K562 (cell line): ENCODE results near the gene ZNF593OS. TPM values are rescaled to one million over a fixed set of nuclear protein-coding genes. Genes with fewer than 3 reads are reported as not detected.

Experiments
- ATAC-seq: fragments of 200-7000 bp; cut with Tn5 transposase; 3 replicates; pipeline ENCODE4 v1.9.1; 2020; ENCODE audit warnings: moderate library complexity
- BruUV-seq: library from RNA; stranded (reverse); fragments of 400-500 nt; replicated peaks from 2 replicates; lab custom pipeline; 2021; lab: Mats Ljungman, UMichigan
- CTCF ChIA-PET: fragments of 300-600 bp; formaldehyde crosslinking; extraction: SDS; loops from one replicate; lab custom pipeline; 2021; ENCODE audit warnings: low intra/inter-chr PET ratio; lab: Yijun Ruan, JAX
- POLR2A ChIA-PET: fragments of 300-600, 350-650 bp; sonication (Branson Sonifier 250); formaldehyde crosslinking; extraction: SDS; loops from one replicate; lab custom pipeline; 2021; ENCODE audit warnings: antibody characterized with exemption, inconsistent platforms; lab: Yijun Ruan, JAX
- DNase-seq, 4 experiments: peaks; one replicate each; pipeline versions ENCODE4 v3.0.0 to v3.0.0-alpha.2; 2011 to 2018; ENCODE audit warnings: low spot score in 3 of 4, mixed read lengths in 3 of 4; ENCODE audit errors: extremely low read depth in 1 of 4
- FAIRE-seq: peaks from 2 replicates; lab custom pipeline; 2011; peaks lifted over from hg19 to GRCh38; lab: Jason Lieb, UNC
- H2AFZ ChIP-seq: 2 replicates; pipeline ENCODE4 v1.6.0; 2011; ENCODE audit warnings: low read depth, low read length, control low read depth, inconsistent platforms
- H3K27ac ChIP-seq: fragments of 200-600 bp; 3 replicates; pipeline ENCODE4 v1.8.0; 2011; ENCODE audit warnings: low read depth, mild to moderate bottlenecking, control low read depth, inconsistent platforms, low read length, moderate library complexity, mixed read lengths; ENCODE audit errors: extremely low read depth
- H3K27me3 ChIP-seq, 2 experiments: fragments of 300-600 bp in 1 of 2; 2 replicates in 1 of 2; 3 replicates in 1 of 2; pipeline versions ENCODE4 v1.6.0 to v1.8.0; 2011; ENCODE audit warnings: inconsistent platforms in 2 of 2, low read length in 2 of 2, mild to moderate bottlenecking in 1 of 2, mixed read lengths in 1 of 2, moderate library complexity in 1 of 2; ENCODE audit not compliant: control insufficient read depth in 2 of 2, insufficient read depth in 2 of 2
- H3K36me3 ChIP-seq: fragments of 300-600 bp; 3 replicates; pipeline ENCODE4 v1.8.0; 2011; ENCODE audit warnings: mild to moderate bottlenecking, low read length, inconsistent platforms; ENCODE audit not compliant: control insufficient read depth, insufficient read depth
- H3K4me1 ChIP-seq, 2 experiments: fragments of 200-600 bp in 1 of 2; replicated peaks in 1 of 2; 2 replicates in 1 of 2; 3 replicates in 1 of 2; pipeline versions ENCODE4 v1.5.1 to v1.8.0; 2011; ENCODE audit warnings: inconsistent platforms in 2 of 2, low read length in 2 of 2, mild to moderate bottlenecking in 1 of 2, mixed read lengths in 1 of 2, moderate library complexity in 1 of 2; ENCODE audit not compliant: control insufficient read depth in 2 of 2, insufficient read depth in 2 of 2
- H3K4me2 ChIP-seq: 2 replicates; pipeline ENCODE4 v1.6.1; 2011; ENCODE audit warnings: low read length, control low read depth, inconsistent platforms, mixed read lengths; ENCODE audit not compliant: insufficient read depth
- H3K4me3 ChIP-seq: fragments of 200-600 bp; sonication (generic), shearing (Covaris generic); 2 replicates; pipeline ENCODE4 v1.5.1; 2016; ENCODE audit warnings: control low read depth, inconsistent platforms
- H3K79me2 ChIP-seq: fragments of 200-600 bp; 3 replicates; pipeline ENCODE4 v1.8.0; 2011; ENCODE audit warnings: low read length, inconsistent platforms; ENCODE audit not compliant: control insufficient read depth, insufficient read depth
- H3K9ac ChIP-seq, 2 experiments: 2 replicates each; pipeline versions ENCODE4 v1.6.0 to v1.6.1; 2011; ENCODE audit warnings: low read depth in 2 of 2, low read length in 2 of 2, control low read depth in 1 of 2, inconsistent platforms in 1 of 2, mild to moderate bottlenecking in 1 of 2, mixed read lengths in 1 of 2; ENCODE audit not compliant: insufficient read depth in 1 of 2
- H3K9me1 ChIP-seq: one replicate; pipeline ENCODE4 v1.6.0; 2011; ENCODE audit warnings: inconsistent platforms, mild to moderate bottlenecking, low read length, moderate library complexity; ENCODE audit not compliant: control insufficient read depth, insufficient read depth
- H3K9me3 ChIP-seq: replicated peaks from 2 replicates; pipeline ENCODE4 v1.5.1; 2011; ENCODE audit warnings: low read depth, low read length, inconsistent platforms; ENCODE audit not compliant: control insufficient read depth, insufficient read depth
- H4K20me1 ChIP-seq: replicated peaks from 2 replicates; pipeline ENCODE4 v1.6.1; 2011; ENCODE audit warnings: low read length, inconsistent platforms, mixed read lengths; ENCODE audit not compliant: control insufficient read depth, insufficient read depth
- CEBPG ChIP-seq, 3 experiments: fragments of 200-800 bp in 1 of 3; sonication (Bioruptor generic) in 1 of 3; sonication (generic) in 1 of 3; formaldehyde crosslinking in 1 of 3; IDR thresholded peaks in 2 of 3; conservative IDR thresholded peaks in 1 of 3; 2 replicates each; pipeline versions ENCODE4 v1.6.1 to v1.8.0; 2016 to 2022; ENCODE audit warnings: missing compliant biosample characterization in 2 of 3, missing genetic modification characterization in 2 of 3, mild to moderate bottlenecking in 1 of 3, missing genetic modification reagents in 1 of 3
- NONO ChIP-seq, 2 experiments: fragments of 200-400 bp in 1 of 2; fragments of 450-650 bp in 1 of 2; formaldehyde crosslinking in 1 of 2; IDR thresholded peaks; 2 replicates each; pipeline ENCODE4 v1.6.1; 2017; ENCODE audit warnings: low read depth in 2 of 2, mild to moderate bottlenecking in 2 of 2, moderate library complexity in 2 of 2, low read length in 1 of 2
- WGBS: fragments of 100-300 bp; shearing (Covaris generic); methylation state at CpG from one replicate; pipeline ENCODE4 v1.1.6; 2016; ENCODE audit warnings: low coverage, mixed read lengths; ENCODE audit not compliant: insufficient coverage; ENCODE audit errors: missing lambda C conversion rate; 5-methylcytosine and 5-hydroxymethylcytosine counted together
- in situ Hi-C: fragments of 300-500 bp; cut with MboI; formaldehyde crosslinking; loops from 4 replicates; pipeline ENCODE4 v1.15.0; 2018; ENCODE audit warnings: inconsistent platforms, mixed read lengths
- intact Hi-C: fragments of 100-400 bp; cut with micrococcal nuclease; formaldehyde crosslinking; loops from 2 replicates; pipeline ENCODE4 v1.14.2; 2022
- polyA plus RNA-seq, 8 experiments: library from polyadenylated mRNA; depleted of rRNA in 4 of 8; stranded (reverse) in 5 of 8; unstranded in 3 of 8; fragments of >200 nt; fragmentation: Nextera tagmentation in 2 of 8; fragmentation: Illumina TruSeq in 1 of 8; extraction: Ambion mirVana in 2 of 8; extraction: Trizol in 1 of 8; gene quantifications; 2 replicates each; pipeline versions ENCODE4 v1.2.1 to v1.2.3, GENCODE V29; 2011 to 2014; ENCODE audit warnings: inconsistent platforms in 1 of 8, missing spikeins in 1 of 8
- total RNA-seq, 7 experiments: library from RNA; depleted of rRNA in 6 of 7; stranded (reverse); fragments of >200 nt in 6 of 7; fragmentation: Illumina TruSeq in 2 of 7; extraction: Trizol in 2 of 7; gene quantifications; 2 replicates each; pipeline versions ENCODE4 v1.2.1 to v1.2.3, GENCODE V29; 2011 to 2021; ENCODE audit warnings: low replicate concordance in 1 of 7

Gene ZNF593OS
- total and polyA plus RNA-seq, 9 of the 15 experiments (the other 6 are each of a cell fraction or from before 2014, with no cell fraction given) = 0.24 to 0.27 TPM; not detected in 7

GRCh38 chr1:26158908-26159742 is 12.5 kb downstream of the ZNF593OS start, which contains the start of gene FAM110D:
Gene FAM110D (plus strand): TSS chr1:26159079. CDS start chr1:26161292, 2,213 bp downstream.
- no peak within 1 kb of the TSS for H3K4me3 ChIP-seq
- H3K36me3 ChIP-seq = no peaks in the 10 kb centered on the region
- no peaks in the 10 kb centered on the region for H3K9me1 ChIP-seq
- intact Hi-C loops = no loop called here
- WGBS = 61% methylated on average over 6 of the region's 6 CpGs
- H4K20me1 ChIP-seq = no peaks in the 10 kb centered on the region
- H3K4me2 ChIP-seq = no peak within 1 kb of the TSS
- in situ Hi-C loops = no loop called here
- no peaks in the 10 kb centered on the region for H3K27me3 ChIP-seq
- H3K9ac ChIP-seq = peak within 1 kb of the TSS in 1 of 2 experiments; percentile 84; a peak in 2 of 4 replicates
- DNase-seq (no peak), ATAC-seq (no peak), FAIRE-seq (no peak)
- CTCF ChIA-PET = no interaction called here
- H3K79me2 ChIP-seq = no peaks in the 10 kb centered on the region; the same call in 2 of the 3 replicates
- no peak within 1 kb of the TSS for H2AFZ ChIP-seq
- TF ChIP-seq NONO (IDR thresholded peaks at IDR 0.05; ENCODE audit: low read depth in 2 of 2, low read length in 1 of 2) (no peak), CEBPG (CRISPR knock-in tag; IDR thresholded peaks at IDR 0.05) (0 out of 2 replicates have a peak, but pooled peaks have one; percentile 13), CEBPG (tag; conservative IDR thresholded peaks at IDR 0.05 in 1 of 2, IDR thresholded peaks at IDR 0.05 in 1 of 2) (no peak)
- TF ChIP-seq, all 486 proteins: peak for 1
- BruUV-seq = no TSS peak
- H3K4me1 ChIP-seq = peaks cover 27 to 63% of the 10 kb centered on the region in 2 experiments
- POLR2A ChIA-PET = interaction anchor here (0.7 to 1.9 kb wide), 5 partner anchors 11 to 156 kb away, joined by 3 to 8 read pairs (median 3); partner anchors contain the start of gene ZNF593
- no peaks in the 10 kb centered on the region for H3K9me3 ChIP-seq
- no peak within 1 kb of the TSS for H3K27ac ChIP-seq
